ENCODE results near the gene MMD2.

MMD2 gene

DNA sequence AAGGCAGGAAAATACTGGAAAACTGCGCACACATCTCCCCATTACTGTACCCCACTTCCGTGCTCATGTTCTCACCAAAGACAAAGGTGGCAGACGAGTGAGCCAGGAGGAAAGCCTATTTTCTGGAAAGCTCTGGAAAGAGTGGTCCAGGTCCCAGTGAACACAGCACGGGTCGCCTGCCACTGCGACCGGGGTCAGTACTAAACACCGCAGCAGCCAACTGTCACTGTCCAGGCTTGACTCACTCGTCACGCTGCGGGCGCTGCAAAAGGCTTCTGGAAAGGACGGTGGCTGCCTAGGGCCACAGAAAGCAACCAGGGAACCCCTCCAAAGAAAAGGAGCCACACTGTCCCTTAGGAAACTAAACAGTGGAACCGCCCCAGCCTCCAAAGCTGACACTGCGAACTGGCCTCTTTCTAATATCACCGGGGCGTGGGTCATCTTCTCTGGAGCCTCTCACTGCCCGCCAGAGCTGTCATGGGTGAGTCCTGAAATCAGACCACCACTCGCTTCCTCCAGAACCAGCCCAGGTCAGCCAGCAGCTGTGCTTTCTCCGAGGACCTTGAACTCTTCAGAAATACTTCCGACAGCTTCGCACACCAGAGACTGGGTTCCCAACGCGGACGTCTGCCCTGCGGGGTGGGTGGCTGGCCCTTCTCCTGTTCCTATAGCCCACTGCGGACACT is 79.4 kb downstream of the MMD2 start:
- Histone ChIP-seq H3K4me1 (no peaks in the 10 kb centered on the region), H3K27ac (no peak overlapping the region), H3K9ac (no peak overlapping the region), H3K4me2 (ENCODE audit: low read length) (no peak overlapping the region), H3K36me3 (ENCODE audit: control insufficient read depth, insufficient read depth, low read length) (no peaks in the 10 kb centered on the region), H3K27me3 (ENCODE audit: control insufficient read depth, insufficient read depth, low read length) (no peaks in the 10 kb centered on the region), H3K4me3 (ENCODE audit: low read depth, low read length) (no peak overlapping the region), H2AFZ (no peak overlapping the region), H3K79me2 (peaks cover 3% of the 10 kb centered on the region), H3K9me3 (ENCODE audit: control insufficient read depth, low read length) (no peaks in the 10 kb centered on the region)
- TF ChIP-seq, protein P1, sequence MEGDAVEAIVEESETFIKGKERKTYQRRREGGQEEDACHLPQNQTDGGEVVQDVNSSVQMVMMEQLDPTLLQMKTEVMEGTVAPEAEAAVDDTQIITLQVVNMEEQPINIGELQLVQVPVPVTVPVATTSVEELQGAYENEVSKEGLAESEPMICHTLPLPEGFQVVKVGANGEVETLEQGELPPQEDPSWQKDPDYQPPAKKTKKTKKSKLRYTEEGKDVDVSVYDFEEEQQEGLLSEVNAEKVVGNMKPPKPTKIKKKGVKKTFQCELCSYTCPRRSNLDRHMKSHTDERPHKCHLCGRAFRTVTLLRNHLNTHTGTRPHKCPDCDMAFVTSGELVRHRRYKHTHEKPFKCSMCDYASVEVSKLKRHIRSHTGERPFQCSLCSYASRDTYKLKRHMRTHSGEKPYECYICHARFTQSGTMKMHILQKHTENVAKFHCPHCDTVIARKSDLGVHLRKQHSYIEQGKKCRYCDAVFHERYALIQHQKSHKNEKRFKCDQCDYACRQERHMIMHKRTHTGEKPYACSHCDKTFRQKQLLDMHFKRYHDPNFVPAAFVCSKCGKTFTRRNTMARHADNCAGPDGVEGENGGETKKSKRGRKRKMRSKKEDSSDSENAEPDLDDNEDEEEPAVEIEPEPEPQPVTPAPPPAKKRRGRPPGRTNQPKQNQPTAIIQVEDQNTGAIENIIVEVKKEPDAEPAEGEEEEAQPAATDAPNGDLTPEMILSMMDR (IDR thresholded peaks at IDR 0.05), result no peak

DNA sequence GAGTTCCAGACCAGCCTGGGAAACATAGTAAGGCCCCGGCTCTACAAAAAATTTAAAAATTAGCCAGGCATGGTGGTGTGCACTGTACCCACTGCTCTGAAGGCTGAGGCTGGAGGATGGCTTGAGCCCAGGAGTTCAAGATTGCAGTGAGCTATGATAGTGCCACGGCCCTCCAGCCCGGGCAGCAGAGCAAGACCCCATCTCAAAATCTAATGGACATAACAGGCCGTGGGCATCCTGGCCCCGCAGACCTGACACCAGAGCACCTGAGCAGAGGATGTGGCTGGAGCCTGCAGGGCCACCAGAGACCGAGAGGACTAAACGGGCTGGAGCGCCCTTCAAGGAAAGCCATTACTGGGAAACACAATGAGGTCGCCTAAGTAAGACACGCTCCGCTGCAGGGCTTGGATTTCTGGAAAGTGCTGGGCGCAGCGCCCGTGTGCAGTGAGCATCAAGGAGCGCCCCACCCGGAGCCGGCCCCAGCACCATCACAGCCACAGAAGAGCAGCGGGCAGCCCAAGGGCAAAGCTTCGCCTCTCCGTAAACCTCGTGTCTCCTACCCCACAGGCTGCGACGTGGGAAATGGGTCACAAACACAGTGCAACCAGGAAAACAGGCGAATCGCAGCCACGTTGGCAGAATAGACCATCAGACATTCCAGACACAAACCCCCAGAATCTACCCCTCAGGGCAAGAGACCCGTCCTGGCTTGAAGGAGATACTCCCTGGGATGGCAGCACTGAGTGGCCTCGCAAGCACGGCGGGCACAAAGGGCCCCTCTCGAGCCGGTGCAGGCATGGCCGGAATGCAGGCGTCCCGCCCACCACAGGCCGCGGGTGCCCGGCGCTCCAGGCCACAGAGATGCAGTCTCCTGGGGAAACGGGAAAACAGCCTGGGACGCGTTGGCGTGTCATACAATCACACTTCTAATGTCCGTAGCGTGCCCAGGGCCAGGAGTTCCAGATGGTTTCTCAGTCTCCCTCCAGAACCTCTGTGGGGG is 80.4 kb downstream of the MMD2 start:
- H3K9ac ChIP-seq, result no peak overlapping the region
- no peaks in the 10 kb centered on the region for H3K9me3 ChIP-seq (ENCODE audit: control insufficient read depth, low read length)
- no peaks in the 10 kb centered on the region for H3K4me1 ChIP-seq
- H3K27me3 ChIP-seq (ENCODE audit: control insufficient read depth, insufficient read depth, low read length), result no peaks in the 10 kb centered on the region
- no peak overlapping the region for H3K4me2 ChIP-seq (ENCODE audit: low read length)
- no peak overlapping the region for H2AFZ ChIP-seq
- H3K79me2 ChIP-seq, result peaks cover 3% of the 10 kb centered on the region
- H3K36me3 ChIP-seq (ENCODE audit: control insufficient read depth, insufficient read depth, low read length), result no peaks in the 10 kb centered on the region
- TF ChIP-seq, protein P1 (IDR thresholded peaks at IDR 0.05), result no peak
- H3K27ac ChIP-seq, result no peak overlapping the region
- H3K4me3 ChIP-seq (ENCODE audit: low read depth, low read length), result no peak overlapping the region

DNA sequence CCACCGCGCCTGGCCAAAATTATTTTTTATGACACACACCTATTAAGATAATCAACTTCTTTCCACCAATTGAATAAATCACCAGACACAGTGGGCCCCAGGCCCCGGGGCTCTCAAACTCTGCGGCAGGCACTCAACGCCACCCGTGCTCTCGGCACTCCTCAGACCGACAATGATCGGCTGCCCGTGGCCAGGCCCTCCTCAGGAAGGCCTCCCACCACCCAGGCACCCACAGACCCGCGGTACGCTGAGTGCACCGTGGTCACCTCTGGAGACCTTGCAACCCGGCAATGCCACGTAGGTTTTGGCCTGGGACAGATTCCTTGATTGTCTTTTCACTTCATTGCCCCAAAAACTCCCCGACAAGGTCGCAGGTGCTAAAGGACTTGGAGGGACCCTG is 82.4 kb downstream of the MMD2 start:
- Histone ChIP-seq H3K79me2 (peaks cover 3% of the 10 kb centered on the region), H3K36me3 (ENCODE audit: control insufficient read depth, insufficient read depth, low read length) (no peaks in the 10 kb centered on the region)

DNA sequence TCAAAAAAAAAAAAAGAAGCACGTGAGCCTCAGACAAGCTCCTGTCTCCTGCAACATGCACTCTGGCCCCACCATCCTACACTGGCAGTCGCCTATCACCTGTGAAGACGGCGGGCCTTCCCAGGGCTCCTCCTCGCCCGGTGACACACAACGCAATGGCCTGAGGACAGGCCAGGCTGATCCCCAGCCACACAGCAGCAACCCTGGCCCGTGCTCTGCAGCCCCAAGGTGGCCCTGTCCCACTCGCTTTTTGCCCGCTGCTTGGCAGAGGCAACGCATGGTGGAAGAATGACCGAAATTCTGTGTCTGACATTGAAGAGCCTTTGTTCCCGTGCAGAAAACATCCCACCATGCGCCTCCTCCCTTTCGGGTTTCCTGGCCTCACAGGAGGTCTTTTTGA is 83.6 kb downstream of the MMD2 start:
- H3K79me2 ChIP-seq, result peaks cover 3% of the 10 kb centered on the region
- H3K9me3 ChIP-seq (ENCODE audit: control insufficient read depth, low read length), result no peaks in the 10 kb centered on the region
- no peaks in the 10 kb centered on the region for H3K36me3 ChIP-seq (ENCODE audit: control insufficient read depth, insufficient read depth, low read length)
- no peak overlapping the region for H3K4me2 ChIP-seq (ENCODE audit: low read length)
- no peaks in the 10 kb centered on the region for H3K4me1 ChIP-seq
- H3K9ac ChIP-seq, result no peak overlapping the region
- no peak overlapping the region for H3K4me3 ChIP-seq (ENCODE audit: low read depth, low read length)
- no peak overlapping the region for H2AFZ ChIP-seq
- TF ChIP-seq, protein P1 (IDR thresholded peaks at IDR 0.05), result no peak
- no peaks in the 10 kb centered on the region for H3K27me3 ChIP-seq (ENCODE audit: control insufficient read depth, insufficient read depth, low read length)
- H3K27ac ChIP-seq, result no peak overlapping the region

More for the DNA sequence above, 82.4 kb downstream of the MMD2 start:
- no peak overlapping the region for H3K4me3 ChIP-seq (ENCODE audit: low read depth, low read length)
- no peak overlapping the region for H3K27ac ChIP-seq
- H3K4me2 ChIP-seq (ENCODE audit: low read length), result no peak overlapping the region
- no peaks in the 10 kb centered on the region for H3K27me3 ChIP-seq (ENCODE audit: control insufficient read depth, insufficient read depth, low read length)
- no peak overlapping the region for H3K9ac ChIP-seq
- H3K9me3 ChIP-seq (ENCODE audit: control insufficient read depth, low read length), result no peaks in the 10 kb centered on the region
- no peaks in the 10 kb centered on the region for H3K4me1 ChIP-seq
- TF ChIP-seq, protein P1 (IDR thresholded peaks at IDR 0.05), result no peak
- no peak overlapping the region for H2AFZ ChIP-seq
